ENCODE data around the gene SOX30.

Gene SOX30

DNA sequence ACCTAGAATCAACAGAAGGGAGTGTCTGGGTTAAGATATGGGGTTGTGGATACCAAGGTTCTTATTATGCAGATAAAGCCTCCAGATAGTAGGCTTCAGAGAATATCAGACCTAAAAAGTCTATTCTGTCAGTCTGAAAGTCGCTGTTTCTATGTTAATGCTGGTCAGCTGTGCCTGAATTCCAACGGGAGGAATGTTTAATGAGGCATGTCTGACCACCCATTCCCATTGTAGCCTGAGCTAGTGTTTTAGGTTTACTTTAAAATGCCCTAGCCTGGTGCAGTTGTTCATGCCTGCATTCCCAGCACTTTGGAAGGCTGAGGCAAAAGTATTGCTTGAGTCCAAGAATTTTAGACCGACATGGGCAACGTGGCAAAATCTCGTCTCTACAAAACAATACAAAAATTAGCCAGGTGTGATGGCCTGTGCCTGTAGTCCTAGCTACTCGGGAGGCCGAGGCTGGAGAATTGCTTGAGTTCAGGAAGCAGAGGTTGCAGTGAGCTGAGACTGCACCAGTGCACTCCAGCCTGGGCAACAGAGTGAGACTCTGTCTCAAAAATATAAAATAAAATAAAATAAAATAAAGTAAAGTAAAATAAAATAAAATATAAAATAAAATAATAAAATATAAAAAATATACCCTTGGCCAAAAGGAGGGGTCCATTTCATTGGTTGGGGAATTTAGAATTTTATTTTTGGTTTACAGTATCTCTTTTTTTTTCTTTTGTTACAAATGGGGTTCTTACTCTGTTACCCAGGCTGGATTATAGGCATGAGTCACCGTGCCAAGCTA lies 7.8 kb upstream of the SOX30 start:
- no peak for DNase-seq (ENCODE audit: low spot score)

DNA sequence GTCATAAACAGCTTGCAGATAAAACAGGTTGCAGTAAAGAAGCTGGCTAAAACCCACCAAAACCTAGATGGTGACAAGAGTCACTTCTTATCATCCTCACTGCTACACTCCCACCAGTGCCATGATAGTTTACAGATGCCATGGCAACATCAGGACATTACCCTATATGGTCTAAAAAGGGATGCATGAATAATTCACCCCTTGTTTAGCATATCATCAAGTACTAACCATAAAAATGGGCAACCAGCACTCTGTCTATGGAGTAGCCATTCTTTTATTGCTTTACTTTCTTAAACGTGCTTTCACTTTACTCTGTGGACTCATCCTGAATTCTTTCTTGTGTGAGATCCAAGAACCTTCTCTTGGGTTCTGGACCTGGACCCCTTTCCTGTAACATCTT lies 6.7 kb upstream of the SOX30 start:
- no peak for DNase-seq (ENCODE audit: low spot score)

DNA sequence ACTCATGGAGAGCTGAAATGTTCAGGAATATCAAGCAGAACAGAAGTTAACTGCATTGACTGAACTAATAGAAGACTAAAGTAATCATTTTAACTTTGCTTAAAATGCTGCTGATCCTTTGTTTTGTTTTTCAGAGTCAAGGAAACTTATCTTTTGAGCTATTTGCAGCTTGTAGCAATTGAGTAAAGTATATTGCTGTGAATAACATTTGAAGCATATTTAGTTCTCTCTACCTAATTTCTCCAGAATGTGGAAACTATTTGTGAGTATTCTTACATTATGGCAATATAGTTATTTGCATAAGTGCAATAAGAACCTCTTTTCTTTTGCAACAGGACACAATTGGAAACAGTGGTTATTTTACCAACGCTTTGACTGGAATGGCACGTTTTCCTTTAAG lies 5.3 kb upstream of the SOX30 start:
- no peak for DNase-seq (ENCODE audit: low spot score)

DNA sequence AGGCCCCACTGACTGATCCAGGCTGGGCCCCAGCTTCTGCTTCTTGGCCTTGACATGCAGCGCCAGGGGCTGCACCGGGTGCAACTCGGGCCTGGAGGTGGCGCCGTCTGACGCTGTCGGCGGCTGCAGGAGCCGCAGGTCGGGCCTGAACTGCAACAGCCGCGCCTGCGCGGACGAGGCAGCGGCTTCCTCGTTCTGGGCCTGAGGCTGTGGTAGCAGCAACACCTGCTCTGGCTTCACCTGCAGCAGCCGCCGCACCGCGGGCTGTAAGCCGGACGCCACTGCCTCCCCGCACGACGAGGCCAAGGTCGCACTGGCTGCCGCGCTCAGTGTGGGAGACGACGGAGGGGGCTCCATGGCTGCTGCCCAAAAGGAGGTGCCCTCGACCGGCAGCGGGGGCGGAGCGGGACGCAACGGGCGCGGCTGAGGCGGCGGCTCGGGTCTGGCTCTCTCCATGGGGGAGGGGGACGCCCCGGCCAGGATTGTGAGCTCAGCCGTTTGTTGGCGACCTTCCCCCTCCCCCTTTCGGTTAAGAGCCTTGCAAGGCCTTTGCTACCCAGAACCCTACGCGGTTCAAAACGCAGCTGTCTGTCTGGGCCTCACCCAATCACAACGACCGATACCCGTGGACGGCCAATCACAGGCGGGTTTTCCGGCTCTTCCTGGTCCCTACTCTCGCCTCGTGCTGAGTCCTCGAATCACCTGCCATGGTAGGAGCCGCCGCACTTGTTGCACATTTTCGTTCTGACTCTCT lies 438 bp downstream of the SOX30 start:
- DNase-seq (ENCODE audit: low spot score): peak; percentile 85

DNA sequence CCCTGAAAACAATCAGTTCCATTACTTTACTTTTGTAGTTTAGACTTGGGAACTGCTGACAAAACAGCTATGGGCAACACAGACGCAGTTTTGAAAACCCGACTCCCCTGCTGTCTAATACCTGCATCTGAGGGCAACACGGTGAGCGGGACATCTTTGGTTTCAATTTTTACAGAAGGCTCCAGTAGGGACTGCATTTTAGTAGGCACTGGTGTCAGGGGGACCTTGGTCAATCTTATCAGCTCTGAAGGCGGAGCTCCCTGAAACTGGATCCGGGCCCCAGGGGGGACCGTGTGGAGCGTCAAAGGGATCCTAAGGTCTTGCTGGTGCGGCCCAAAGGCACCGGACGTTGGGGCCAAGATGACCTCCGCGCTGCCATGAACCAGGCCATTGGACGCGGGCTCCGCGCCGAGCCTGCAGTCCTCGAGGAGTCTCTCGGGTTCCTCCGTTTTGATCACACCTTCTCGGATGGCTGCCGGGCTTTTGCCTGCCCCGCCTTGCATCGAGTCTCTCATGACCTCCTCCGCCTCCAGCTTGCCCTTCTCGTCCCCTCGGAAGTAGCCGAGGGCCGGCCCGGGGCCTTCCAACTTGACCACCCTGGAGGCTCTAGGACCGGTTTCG lies 1.1 kb downstream of the SOX30 start:
- DNase-seq (ENCODE audit: low spot score): no peak

DNA sequence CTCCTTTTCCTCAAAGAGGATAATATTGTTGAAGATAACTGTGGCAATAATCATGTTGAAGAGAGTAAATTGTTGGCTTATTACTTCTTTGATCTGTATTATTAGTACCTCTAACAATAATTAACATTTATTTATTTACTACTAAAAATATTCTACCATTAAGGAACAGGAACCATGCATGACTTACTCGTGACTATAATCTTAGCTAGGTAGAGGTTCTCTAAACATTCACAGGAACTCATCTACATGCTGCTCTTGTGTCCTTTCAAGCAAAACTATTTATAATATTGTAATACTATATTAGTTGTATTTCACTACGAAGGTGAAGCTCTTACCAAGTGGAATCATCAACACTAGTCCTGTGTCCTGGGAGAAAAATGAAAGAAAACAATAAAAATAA lies 3.1 kb downstream of the SOX30 start:
- no peak for DNase-seq (ENCODE audit: low spot score)

- DNase-seq (ENCODE audit: low spot score): no peak
Observed at GRCh38 chr5:157648275-157648990, 3.8 kb downstream of the SOX30 start.

GRCh38 chr5:157640406-157641066 lies 11.7 kb downstream of the SOX30 start:
- no peak for DNase-seq (ENCODE audit: low spot score)

DNA sequence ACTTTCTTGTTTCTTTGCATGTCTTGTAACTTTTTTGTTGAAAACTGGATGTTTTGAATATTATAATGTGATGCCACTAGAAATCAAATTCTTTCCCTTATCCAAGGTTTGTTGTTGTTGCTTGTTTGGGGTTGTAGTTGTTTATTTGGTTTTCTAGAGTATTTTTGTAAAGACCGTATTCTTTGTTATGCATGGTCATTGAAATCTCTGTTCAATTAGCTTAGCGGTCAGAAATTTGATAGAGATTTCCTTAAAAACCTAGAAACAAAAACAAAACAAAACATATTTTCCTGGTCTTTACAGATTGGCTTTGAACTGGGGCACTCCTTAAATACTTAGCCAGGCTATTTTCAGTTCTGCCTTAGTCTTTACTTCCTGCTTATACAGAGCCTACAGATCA lies 21.9 kb downstream of the SOX30 start:
- no peak for DNase-seq (ENCODE audit: low spot score)

DNA sequence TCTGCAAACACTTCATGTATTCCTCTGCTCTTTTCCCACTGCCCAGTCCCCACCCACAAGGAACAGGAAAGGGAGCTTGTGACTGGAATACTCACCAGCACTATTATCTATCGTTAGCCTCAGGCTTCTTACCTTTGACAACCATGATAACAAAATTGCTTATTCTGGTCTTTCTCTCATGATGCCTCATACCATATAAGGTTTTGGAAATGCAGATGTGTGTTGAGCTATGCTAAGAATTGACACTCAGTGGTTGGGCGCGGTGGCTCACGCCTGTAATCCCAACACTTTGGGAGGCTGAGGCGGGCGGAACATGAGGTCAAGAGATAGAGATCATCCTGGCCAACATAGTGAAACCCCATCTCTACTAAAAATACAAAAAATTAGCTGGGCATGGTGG lies 25.4 kb downstream of the SOX30 start:
- no peak for DNase-seq (ENCODE audit: low spot score)

DNA sequence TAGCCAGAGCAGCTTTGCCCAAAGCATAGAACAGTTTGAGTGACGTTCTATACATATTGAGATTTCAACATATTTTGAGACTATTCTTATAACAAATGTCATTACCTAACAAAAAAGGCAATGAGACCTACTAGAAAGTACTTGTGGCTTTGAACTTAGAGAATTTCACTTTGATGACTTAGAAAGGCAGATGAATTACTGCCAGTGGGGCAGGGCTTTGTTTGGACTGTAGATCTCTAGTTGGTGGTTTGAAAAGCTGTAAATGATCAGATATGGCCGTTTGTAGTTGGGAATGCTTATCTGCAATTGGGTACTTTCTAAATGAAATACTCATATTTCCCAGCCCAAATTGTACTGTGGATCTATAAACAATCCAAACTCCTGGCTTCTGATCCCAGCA lies 28.1 kb downstream of the SOX30 start:
- no peak for DNase-seq (ENCODE audit: low spot score)

GRCh38 chr5:157620776-157621175 lies 31.5 kb downstream of the SOX30 start:
- DNase-seq (ENCODE audit: low spot score): no peak

DNA sequence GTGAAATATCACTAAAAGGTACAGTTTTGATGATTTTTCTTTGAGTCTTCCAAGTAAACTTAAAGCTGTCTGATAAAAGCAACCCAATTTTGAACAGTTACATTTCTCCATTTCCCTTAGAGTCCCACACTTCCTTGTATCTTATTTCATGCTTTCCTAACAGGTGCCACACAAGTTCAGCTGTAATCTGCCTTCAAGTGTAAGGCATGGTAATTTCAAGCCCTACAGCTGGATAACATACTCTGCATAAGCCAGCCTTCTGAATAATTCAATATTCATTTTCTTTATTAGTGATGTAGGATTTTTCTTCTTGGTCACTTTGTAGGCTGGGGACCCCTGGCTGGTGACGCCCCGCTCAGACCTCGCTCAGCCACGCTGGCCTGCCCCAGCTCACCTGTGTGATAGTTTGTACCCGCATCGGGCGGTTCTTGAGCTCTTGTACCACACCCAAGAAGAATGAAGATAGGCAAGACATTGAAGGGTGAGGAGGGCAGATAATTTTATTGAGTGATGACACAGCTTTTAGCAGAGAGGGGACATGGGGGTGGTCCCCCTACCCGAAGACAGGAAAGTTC lies 34.0 kb downstream of the SOX30 start:
- no peak for DNase-seq (ENCODE audit: low spot score)

GRCh38 chr5:157616785-157617184 lies 35.5 kb downstream of the SOX30 start:
- no peak for DNase-seq (ENCODE audit: low spot score)

DNA sequence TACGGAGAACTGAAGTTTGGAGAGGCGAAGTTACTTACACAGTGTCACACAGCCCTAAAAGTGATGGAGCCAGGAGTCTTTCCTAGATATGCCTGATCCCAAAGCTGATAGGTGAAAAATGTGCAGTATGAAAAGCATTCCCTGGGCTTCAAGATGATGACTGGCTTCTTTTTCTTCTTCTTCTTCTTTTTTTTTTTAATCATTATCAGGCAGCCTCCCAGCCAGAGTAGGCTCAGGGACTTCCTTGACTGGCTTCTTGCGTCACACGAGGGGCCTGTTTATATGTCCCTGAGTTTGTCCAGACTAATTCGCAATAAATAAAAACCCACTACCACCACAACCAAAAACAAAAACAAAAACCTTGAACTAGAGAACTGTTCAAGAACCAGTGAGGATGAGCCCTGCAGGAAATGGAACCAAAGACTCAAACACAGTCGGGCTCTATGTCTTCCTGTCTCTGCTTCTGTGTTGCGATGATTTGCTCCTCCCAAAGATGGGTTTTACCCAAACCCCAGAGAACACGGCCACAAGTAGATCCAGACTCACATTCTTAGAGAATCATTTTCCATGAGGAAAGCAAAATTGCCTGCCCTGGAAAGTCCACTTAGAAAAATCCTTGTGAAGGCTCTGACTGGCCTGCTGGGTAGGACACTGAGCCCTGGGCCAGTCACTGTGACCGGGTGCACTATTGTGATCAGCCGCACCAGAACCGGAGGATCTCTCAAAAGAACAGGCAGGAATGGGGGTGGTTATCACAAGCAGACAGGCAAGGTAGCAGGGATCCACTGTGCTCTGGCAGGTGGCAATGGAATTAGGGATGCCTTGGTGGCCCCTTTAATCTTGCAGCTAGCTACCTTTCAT lies 38.6 kb downstream of the SOX30 start:
- no peak for DNase-seq (ENCODE audit: low spot score)

- no peak for DNase-seq (ENCODE audit: low spot score)
Observed at GRCh38 chr5:157612581-157612980, 39.7 kb downstream of the SOX30 start.

DNA sequence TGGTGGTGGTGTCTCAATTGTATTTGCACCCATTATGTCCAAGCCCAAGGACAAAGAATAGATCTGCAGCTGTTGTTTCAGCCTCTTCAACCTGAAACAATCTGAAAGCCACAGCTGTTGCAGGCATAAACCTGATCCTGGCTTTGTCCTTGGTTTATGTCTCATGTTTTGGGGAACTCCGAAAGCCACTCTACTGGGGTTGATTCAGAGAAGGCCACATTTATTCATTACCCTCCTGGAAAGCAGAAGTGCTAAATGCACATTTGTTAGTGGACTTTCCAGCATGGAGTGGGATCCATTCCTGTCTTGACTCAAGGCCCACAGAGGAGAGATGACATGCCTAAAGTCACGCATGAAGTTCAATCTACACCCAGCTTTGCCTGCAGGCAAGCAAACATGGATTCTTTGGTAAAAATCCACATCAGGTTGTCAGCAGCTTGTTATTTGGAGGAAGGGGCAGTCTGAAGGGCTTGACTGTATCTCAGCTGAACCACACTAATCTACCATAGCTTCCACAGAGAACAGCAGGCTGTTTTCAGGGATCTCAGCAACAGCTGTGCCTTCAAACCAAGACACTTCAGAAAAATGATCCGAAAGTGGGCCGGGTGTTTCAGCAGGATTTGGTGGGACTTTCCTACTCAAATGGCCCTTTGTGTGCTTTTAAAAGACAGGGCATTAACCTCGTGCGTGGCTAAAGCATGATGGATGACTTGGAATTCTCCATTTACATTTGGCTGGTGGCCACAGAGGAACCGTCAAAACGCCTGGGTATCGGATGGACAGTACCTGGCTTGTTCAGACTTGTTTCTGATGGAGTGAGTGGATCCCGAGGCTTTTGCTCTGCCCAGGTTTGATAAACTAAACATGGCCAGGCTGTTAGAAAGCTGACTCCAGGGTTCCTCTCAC lies 40.4 kb downstream of the SOX30 start:
- no peak for DNase-seq (ENCODE audit: low spot score)

DNA sequence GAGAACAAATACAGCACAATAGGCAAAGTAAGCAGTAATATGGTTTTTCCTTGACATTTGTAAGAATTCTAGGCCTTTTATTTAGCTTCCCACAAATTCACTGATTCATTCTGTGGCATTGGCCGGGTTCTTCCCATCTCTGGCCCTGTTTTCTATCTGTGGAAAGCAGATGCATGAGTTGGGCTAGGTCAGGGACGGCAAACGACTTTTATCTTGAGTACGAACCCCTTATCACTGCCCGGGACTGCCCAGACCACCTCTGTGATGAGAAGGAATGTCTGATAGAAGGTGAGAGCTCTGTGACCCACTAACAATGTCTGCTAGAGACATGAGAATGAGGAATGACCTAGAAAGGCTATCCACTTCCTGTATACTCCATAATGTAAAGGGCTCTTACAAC lies 41.2 kb downstream of the SOX30 start:
- no peak for DNase-seq (ENCODE audit: low spot score)

- no peak for DNase-seq (ENCODE audit: low spot score)
Observed at GRCh38 chr5:157608972-157609565, 43.2 kb downstream of the SOX30 start.
